ENCODE measurements around the gene SPATS2.

DNA sequence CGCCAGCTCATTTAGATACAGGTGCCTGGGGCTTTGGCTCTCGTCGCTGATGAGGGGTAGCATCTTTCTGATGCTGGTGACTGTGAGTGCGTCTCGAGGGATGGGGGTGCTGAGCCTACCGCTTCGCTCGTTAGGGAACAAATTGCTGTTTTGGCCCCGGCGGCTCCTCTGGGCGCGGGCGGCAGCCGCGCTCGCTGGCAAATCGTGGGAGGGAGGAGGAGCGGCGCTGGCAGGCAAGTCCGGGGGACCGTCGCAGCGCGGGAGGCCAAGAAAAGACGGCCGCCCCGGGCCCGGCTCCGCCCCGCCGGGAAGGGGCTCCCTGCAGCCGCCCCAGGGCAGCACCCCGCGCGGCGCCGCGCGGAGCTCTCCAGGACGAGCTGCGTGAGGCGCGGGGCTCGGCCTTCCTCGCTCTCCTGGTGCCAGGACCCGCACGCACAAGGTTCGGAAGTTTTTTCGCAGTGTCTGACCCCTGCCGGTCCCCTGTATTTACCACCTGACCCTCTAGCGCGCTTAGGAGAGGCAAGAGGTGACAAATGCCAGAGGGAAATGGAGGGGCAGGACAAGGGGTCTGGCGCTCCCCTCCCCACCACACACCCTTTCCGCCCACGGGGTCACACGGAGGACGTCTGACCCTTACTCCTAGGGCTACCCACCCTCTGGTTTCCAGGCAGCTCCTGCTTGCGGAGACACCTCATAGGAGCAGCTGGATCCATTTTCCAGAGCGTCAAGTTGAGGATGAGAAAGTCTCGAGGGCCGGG lies 170.7 kb downstream of the SPATS2 start:
- TF ChIP-seq, protein P1, sequence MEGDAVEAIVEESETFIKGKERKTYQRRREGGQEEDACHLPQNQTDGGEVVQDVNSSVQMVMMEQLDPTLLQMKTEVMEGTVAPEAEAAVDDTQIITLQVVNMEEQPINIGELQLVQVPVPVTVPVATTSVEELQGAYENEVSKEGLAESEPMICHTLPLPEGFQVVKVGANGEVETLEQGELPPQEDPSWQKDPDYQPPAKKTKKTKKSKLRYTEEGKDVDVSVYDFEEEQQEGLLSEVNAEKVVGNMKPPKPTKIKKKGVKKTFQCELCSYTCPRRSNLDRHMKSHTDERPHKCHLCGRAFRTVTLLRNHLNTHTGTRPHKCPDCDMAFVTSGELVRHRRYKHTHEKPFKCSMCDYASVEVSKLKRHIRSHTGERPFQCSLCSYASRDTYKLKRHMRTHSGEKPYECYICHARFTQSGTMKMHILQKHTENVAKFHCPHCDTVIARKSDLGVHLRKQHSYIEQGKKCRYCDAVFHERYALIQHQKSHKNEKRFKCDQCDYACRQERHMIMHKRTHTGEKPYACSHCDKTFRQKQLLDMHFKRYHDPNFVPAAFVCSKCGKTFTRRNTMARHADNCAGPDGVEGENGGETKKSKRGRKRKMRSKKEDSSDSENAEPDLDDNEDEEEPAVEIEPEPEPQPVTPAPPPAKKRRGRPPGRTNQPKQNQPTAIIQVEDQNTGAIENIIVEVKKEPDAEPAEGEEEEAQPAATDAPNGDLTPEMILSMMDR (conservative IDR thresholded peaks at IDR 0.05), result no peak
- no peak for TF ChIP-seq ZFX (IDR thresholded peaks at IDR 0.05)

Data from C4-2B (cell line).